Measurements from ENCODE around the gene SSR1.
"Not testable (repeated sequence)": the region's sequence is repeated elsewhere in the genome, so short reads cannot be mapped to it uniquely, and the experiment has no call there.

The SSR1 gene

GRCh38 chr6:7316658-7317533, 3.9 kb upstream of the SSR1 start:
- DNase-seq, result no peak

- no peak for DNase-seq
Observed at GRCh38 chr6:7315948-7316365, 3.0 kb upstream of the SSR1 start.

- not testable (repeated sequence) for DNase-seq
Observed at GRCh38 chr6:7315087-7315947, 2.3 kb upstream of the SSR1 start.

GRCh38 chr6:7314414-7314813, 1.4 kb upstream of the SSR1 start:
- DNase-seq, result no peak

GRCh38 chr6:7313505-7314165, 636 bp upstream of the SSR1 start:
- DNase-seq, result no peak

- DNase-seq, result peak; percentile 53
Observed at GRCh38 chr6:7311917-7312615, 933 bp downstream of the SSR1 start.

GRCh38 chr6:7311176-7311575, 1.8 kb downstream of the SSR1 start:
- no peak for DNase-seq

- no peak for DNase-seq
Observed at GRCh38 chr6:7309050-7309449, 3.9 kb downstream of the SSR1 start.

- no peak for DNase-seq
Observed at GRCh38 chr6:7307533-7307932, 5.5 kb downstream of the SSR1 start.

- DNase-seq, result no peak
Observed at GRCh38 chr6:7304821-7305220, 8.2 kb downstream of the SSR1 start.

GRCh38 chr6:7301702-7302101, 11.3 kb downstream of the SSR1 start:
- no peak for DNase-seq

- DNase-seq, result no peak
Observed at GRCh38 chr6:7300926-7301325, 12.1 kb downstream of the SSR1 start.

GRCh38 chr6:7298113-7298512, 14.9 kb downstream of the SSR1 start:
- no peak for DNase-seq

GRCh38 chr6:7296602-7297001, 16.4 kb downstream of the SSR1 start:
- no peak for DNase-seq

GRCh38 chr6:7295916-7296315, 17.1 kb downstream of the SSR1 start:
- no peak for DNase-seq

GRCh38 chr6:7292596-7293255, 20.3 kb downstream of the SSR1 start:
- DNase-seq, result no peak

GRCh38 chr6:7290079-7290478, 22.9 kb downstream of the SSR1 start:
- DNase-seq, result no peak

- DNase-seq, result no peak
Observed at GRCh38 chr6:7285416-7285815, 27.6 kb downstream of the SSR1 start.

GRCh38 chr6:7283676-7284075, 29.3 kb downstream of the SSR1 start:
- no peak for DNase-seq

GRCh38 chr6:7282097-7282906, 30.7 kb downstream of the SSR1 start:
- no peak for DNase-seq

GRCh38 chr6:7276199-7276524, 36.8 kb downstream of the SSR1 start:
- DNase-seq, result no peak

All from fibroblast of skin of back (primary cell).